Melanocyte of skin (primary cell): ENCODE measurements around the gene NEDD1. TPM values are rescaled to one million over a fixed set of nuclear protein-coding genes. Genes with fewer than 3 reads are reported as not detected.

Experiments used
- small RNA-seq, 2 donors: library from RNA; depleted of rRNA; stranded (forward); fragments of <200 nt; gene quantifications; one replicate each; pipeline ENCODE3, GENCODE V24; 2012
- total RNA-seq, 2 donors: library from RNA; depleted of rRNA; stranded (reverse); fragments of >200 nt; gene quantifications; 2 replicates each; pipeline ENCODE4 v1.2.3, GENCODE V29; 2012

The NEDD1 gene
- total RNA-seq = 10 to 100 TPM; 23.4 to 38.3 TPM

GRCh38 chr12:96906849-96907670 is at the start of gene NEDD1:
TSS of gene NEDD1 (plus strand) at chr12:96907257. CDS start at chr12:96909760, 2,503 bp downstream.

Small RNAs within 50 kb of the gene (small RNA-seq; reads per million reads assigned to genes)
- gene RF00019 = 0 reads per million in 2 donors
